Ovary (tissue), 10 donors: Measurements from ENCODE around the gene AARS1. TPM values are rescaled to one million over a fixed set of nuclear protein-coding genes. Genes with fewer than 3 reads are reported as not detected.
"Not testable (repeated sequence)": the region's sequence is repeated elsewhere in the genome, so short reads cannot be mapped to it uniquely, and the experiment has no call there.

ENCODE experiments used
- DNase-seq, 5 donors: peaks; one replicate each; pipeline ENCODE4 v3.0.0-alpha.2; 2019 to 2020
- H3K27ac ChIP-seq, 2 donors: fragments of 200-600 bp; one replicate each; pipeline versions ENCODE4 v1.5.1 to v1.8.0; 2019 to 2022
- H3K27me3 ChIP-seq: fragments of 200-600 bp; one replicate; pipeline ENCODE4 v1.8.0; 2022
- H3K36me3 ChIP-seq: fragments of 200-600 bp; sonication (generic); one replicate; pipeline ENCODE4 v1.5.1; 2019
- H3K4me1 ChIP-seq: one replicate; pipeline ENCODE4 v1.8.1; 2013; ENCODE audit warnings: mild to moderate bottlenecking, moderate library complexity; ENCODE audit not compliant: insufficient read depth
- H3K4me3 ChIP-seq: fragments of 200-600 bp; sonication (generic); one replicate; pipeline ENCODE4 v1.5.1; 2017
- H3K9me3 ChIP-seq, 2 donors: fragments of 200-600 bp in 1 of 2; sonication (generic) in 1 of 2; one replicate each; pipeline versions ENCODE4 v1.5.1 to v1.8.1; 2013 to 2019; ENCODE audit warnings: mild to moderate bottlenecking in 1 of 2, moderate library complexity in 1 of 2
- EP300 ChIP-seq: sonication (generic); formaldehyde crosslinking; IDR thresholded peaks from one replicate; pipeline ENCODE4 v1.6.1; 2017; ENCODE audit warnings: antibody characterized with exemption
- POLR2A ChIP-seq: fragments of 450-650 bp; IDR thresholded peaks from one replicate; pipeline ENCODE4 v1.6.1; 2017; ENCODE audit warnings: antibody characterized with exemption, mild to moderate bottlenecking, moderate library complexity
- WGBS, 3 donors: extraction: QIAGEN DNeasy Blood & Tissue Kit in 1 of 3; methylation state at CpG; one replicate each; pipeline versions ENCODE4 v1.1.5 to v1.1.7; 2013 to 2017; 5-methylcytosine and 5-hydroxymethylcytosine counted together
- intact Hi-C, 4 donors: fragments of 100-400 bp; cut with DNase I; formaldehyde crosslinking; loops; one replicate each; pipeline versions ENCODE4 v1.11.0 to v1.15.1; 2022 to 2023
- long read RNA-seq, 3 donors: library from polyadenylated mRNA in 2 of 3; unstranded in 2 of 3; transcript quantifications; one replicate each; pipeline ENCODE4 v2.0.0 and lab custom pipeline, GENCODE V29; 2021 to 2026
- polyA plus RNA-seq, 2 donors: library from polyadenylated mRNA; stranded (reverse); fragments of 200-250 nt in 1 of 2; fragments of 350-450 nt in 1 of 2; fragmentation: Illumina TruSeq in 1 of 2; extraction: RNeasy Lipid Tissue Mini Kit (QIAGEN cat#74804) in 1 of 2; gene quantifications; one replicate each; pipeline ENCODE4 v1.2.3, GENCODE V29; 2013 to 2014
- total RNA-seq, 7 donors: library from RNA; depleted of rRNA in 2 of 7; stranded (reverse); fragments of >200 nt in 2 of 7; fragmentation: NEBNext Ultra II Directional in 3 of 7; extraction: Animal tissue kit (Norgen Biotek cat#: 25700) in 3 of 7; gene quantifications; one replicate each; pipeline versions ENCODE4 v1.1.0 to v1.2.4, GENCODE V29; 2016 to 2023
- TF ChIP-seq, protein P1 (sequence below), 3 donors: fragments of 450-650 bp in 2 of 3; fragments of 200-600 bp in 1 of 3; IDR thresholded peaks; one replicate each; pipeline versions ENCODE4 v1.5.1 to v1.8.0; 2016 to 2022; ENCODE audit warnings: antibody characterized with exemption in 3 of 3, mild to moderate bottlenecking in 1 of 3
- donor health status: DM: no; HTN: no; CAD: no; lungs with moderate emphysema.
- donor health status: DM: no; HTN: no; CAD: no.
- donor health status: Bipolar disorder and iron deficiency.
- donor health status: DM: yes; HTN: yes; CAD: no.
- donor health status: DM: no; HTN: no; CAD: no.
- donor health status: DM: yes; HTN: yes; CAD: no.

The AARS1 gene
- total RNA-seq (100 to 1,000 TPM in 1 of 7 donors, 10 to 100 TPM in 6; 26.7 to 280 (median 60.3) TPM), polyA plus RNA-seq (10 to 100 TPM; 38.8 to 83.2 TPM)
- long read RNA-seq, donor 1, transcript AARS-201 (21 exons, 3,477 nt): major isoform, 112 of 180 reads
- long read RNA-seq, donor 1, partial matches to known transcripts: 35 of 180 reads
- long read RNA-seq, donor 1, other reads (novel, unspliced or antisense): 33 of 180 reads
- long read RNA-seq, donor 2, transcript AARS-201 (21 exons, 3,477 nt): major isoform, 15 of 23 reads
- long read RNA-seq, donor 2, partial matches to known transcripts: 7 of 23 reads
- long read RNA-seq, donor 2, other reads (novel, unspliced or antisense): 0 of 23 reads
- long read RNA-seq, donor 3, transcript AARS-201 (21 exons, 3,477 nt): major isoform, 129 of 162 reads
- long read RNA-seq, donor 3, partial matches to known transcripts: 16 of 162 reads
- long read RNA-seq, donor 3, other reads (novel, unspliced or antisense): 17 of 162 reads

DNA sequence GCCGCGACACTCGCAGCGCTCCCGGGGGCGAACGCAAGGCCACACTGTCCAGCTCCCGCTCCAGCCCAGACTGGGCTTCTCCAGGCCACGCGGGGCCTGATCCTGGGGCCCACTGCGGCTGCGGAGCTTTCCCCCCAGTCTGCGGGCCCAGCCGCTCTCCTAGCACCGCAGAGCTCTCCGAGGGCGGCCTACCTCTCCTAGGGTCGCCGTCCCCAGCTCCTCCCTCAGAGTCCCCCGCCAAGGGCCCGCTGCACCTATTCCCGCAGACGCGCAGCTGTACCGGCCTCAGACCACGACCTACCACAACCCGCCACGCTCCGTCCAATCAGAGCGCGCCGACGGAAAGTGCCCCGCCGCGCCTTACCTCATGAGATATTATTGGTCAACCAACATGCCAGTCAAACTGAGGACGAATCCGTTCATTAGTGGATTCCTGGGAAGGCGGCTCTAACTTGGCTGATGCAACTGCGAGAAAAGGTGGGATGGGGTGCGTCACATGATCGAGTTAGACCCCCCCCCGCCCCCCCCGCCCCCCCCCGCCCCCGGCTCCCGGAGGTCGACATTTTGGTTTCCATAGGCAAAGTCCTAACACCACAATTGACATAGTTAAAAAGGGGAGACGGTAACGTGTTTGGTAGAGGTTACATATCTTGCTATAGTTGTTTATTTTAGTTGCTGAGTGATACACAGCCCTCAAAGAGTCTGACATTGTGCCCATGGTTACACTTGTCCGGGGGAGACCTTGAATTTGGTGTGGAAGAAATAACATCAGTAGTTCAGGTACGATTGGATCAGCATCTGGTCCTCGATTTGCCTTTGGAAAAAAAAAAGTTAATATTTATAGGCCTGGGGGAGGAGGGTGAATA lies at the start of gene AARS1:
Gene AARS1, minus strand, starts transcription at position 278 of the 866 bp plus-strand sequence. CDS start 6,743 bp downstream, outside the sequence.
- H3K4me1 ChIP-seq: peaks cover 4% of the 10 kb centered on the region
- intact Hi-C loops: loop anchor here in 2 of 4 donors (2.0 to 10.0 kb wide), 2 partner anchors 37 to 55 kb away; partner anchors contain the start of gene DDX19A (in 2 of the 2)
- H3K9me3 ChIP-seq: no peaks in the 10 kb centered on the region
- TF ChIP-seq POLR2A (peak; percentile 92), EP300 (no peak)
- TF ChIP-seq, protein P1, sequence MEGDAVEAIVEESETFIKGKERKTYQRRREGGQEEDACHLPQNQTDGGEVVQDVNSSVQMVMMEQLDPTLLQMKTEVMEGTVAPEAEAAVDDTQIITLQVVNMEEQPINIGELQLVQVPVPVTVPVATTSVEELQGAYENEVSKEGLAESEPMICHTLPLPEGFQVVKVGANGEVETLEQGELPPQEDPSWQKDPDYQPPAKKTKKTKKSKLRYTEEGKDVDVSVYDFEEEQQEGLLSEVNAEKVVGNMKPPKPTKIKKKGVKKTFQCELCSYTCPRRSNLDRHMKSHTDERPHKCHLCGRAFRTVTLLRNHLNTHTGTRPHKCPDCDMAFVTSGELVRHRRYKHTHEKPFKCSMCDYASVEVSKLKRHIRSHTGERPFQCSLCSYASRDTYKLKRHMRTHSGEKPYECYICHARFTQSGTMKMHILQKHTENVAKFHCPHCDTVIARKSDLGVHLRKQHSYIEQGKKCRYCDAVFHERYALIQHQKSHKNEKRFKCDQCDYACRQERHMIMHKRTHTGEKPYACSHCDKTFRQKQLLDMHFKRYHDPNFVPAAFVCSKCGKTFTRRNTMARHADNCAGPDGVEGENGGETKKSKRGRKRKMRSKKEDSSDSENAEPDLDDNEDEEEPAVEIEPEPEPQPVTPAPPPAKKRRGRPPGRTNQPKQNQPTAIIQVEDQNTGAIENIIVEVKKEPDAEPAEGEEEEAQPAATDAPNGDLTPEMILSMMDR (IDR thresholded peaks at IDR 0.05): peak in 1 of 3 donors; percentile 7
- H3K27ac ChIP-seq: peak within 1 kb of the TSS; percentile 56 to 65
- no peaks in the 10 kb centered on the region for H3K36me3 ChIP-seq
- peak; percentile 94 to 97 (median 95) for DNase-seq
- 0 to 2% (median 2%) methylated on average over 42 to 53 of the region's 53 CpGs for WGBS, 3 donors
- no peaks in the 10 kb centered on the region for H3K27me3 ChIP-seq
- H3K4me3 ChIP-seq: peak within 1 kb of the TSS; percentile 92

DNA sequence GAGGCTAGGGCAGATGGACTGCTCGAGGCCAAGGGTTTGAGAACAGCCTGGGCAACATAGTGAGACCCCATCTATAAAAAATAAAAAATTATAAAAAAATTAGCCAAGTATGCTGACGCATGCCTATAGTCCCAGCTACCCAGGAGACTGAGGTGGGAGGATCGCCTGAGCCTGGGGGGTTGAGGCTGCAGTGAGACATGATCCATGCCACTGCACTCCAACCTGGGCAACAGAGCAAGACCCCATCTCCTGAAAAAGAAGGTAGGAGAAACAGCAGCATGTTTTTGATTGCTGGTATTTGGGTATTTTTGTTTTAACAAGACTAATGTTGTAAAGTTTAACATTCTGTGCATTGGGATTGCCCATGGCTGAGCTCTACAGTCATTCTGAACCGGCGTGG lies 48.5 kb upstream of the AARS1 start:
- Histone ChIP-seq H3K36me3 (no peaks in the 10 kb centered on the region), H3K27ac (no peak overlapping the region), H3K27me3 (no peaks in the 10 kb centered on the region), H3K4me3 (no peak overlapping the region), H3K4me1 (no peaks in the 10 kb centered on the region), H3K9me3 (no peaks in the 10 kb centered on the region)
- TF ChIP-seq, protein P1 (IDR thresholded peaks at IDR 0.05): no peak
- TF ChIP-seq EP300 (no peak), POLR2A (no peak)
- WGBS, 3 donors: 94 to 95% (median 95%) methylated on average over 5 of the region's 5 CpGs
- no peak for DNase-seq
- intact Hi-C loops: no loop called here

DNA sequence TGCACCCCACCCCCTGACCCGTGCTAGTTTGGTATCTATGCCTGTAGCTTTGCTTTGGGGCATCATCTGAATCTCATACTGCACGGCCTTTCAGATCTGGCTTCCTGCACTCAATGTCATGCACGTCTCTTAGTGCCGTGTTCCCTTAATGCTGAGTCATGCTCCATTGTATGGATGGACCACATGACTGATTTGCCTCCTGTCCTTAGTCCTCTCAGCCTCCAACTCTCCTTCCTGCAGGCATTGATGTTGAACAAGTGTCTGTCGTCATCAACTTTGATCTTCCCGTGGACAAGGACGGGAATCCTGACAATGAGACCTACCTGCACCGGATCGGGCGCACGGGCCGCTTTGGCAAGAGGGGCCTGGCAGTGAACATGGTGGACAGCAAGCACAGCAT lies 43.4 kb upstream of the AARS1 start:
- H3K27me3 ChIP-seq, intact Hi-C loops, H3K4me1 ChIP-seq, H3K36me3 ChIP-seq, H3K9me3 ChIP-seq, H3K4me3 ChIP-seq, H3K27ac ChIP-seq, DNase-seq: not testable (repeated sequence)
- 74 to 88% (median 87%) methylated on average over 5 to 12 of the region's 12 CpGs for WGBS, 3 donors

DNA sequence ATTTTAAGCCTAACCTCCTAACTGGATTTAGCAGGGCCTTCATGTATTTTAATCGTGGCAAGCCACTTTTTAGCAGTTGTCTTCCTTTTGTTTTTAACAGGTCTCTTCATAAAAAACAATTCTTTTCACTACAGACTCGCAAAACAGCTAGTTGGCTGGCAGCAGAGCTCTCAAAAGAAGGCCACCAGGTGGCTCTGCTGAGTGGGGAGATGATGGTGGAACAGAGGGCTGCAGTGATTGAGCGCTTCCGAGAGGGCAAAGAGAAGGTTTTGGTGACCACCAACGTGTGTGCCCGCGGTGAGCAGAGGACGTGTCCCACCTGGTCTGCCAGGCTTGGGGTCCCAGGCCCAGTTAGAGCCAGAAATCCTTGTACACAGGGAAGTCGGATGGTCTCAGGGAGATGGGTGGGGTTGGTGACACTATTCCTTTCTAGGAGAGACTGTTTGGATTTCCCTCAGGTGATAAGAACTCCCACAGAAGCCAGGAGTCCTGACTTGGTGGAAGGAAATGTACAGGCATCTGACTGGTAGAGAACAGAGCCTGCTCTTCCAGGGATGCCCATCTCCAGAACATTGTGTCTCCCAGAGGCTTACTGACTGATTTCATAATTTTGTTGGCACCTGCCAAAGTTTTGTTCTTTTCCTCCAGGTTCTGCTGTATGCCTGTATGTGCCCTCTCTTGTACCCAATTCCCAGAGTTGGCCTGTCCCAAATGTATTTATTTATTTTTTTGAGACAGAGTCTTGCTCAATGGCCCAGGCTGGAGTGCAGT lies 42.5 kb upstream of the AARS1 start:
- peak in 1 of 5 donors; percentile 25 for DNase-seq
- no peaks in the 10 kb centered on the region for H3K9me3 ChIP-seq
- TF ChIP-seq EP300: no peak
- TF ChIP-seq, protein P1 (IDR thresholded peaks at IDR 0.05): peak in 1 of 3 donors; percentile 21
- intact Hi-C loops: no loop called here
- H3K4me1 ChIP-seq: no peaks in the 10 kb centered on the region
- no peak overlapping the region for H3K4me3 ChIP-seq
- WGBS, 3 donors: 41 to 51% (median 51%) methylated on average over 9 of the region's 9 CpGs
- H3K36me3 ChIP-seq: no peaks in the 10 kb centered on the region
- no peak overlapping the region for H3K27ac ChIP-seq
- no peaks in the 10 kb centered on the region for H3K27me3 ChIP-seq
